Measurements from ENCODE around the gene MAST3. TPM values are rescaled to one million over a fixed set of nuclear protein-coding genes. Genes with fewer than 3 reads are reported as not detected.

The MAST3 gene
- total RNA-seq, 1 donor from 2014 or later: 4.6 TPM

- Histone ChIP-seq H3K27me3 (ENCODE audit: low read depth) (peaks cover 9% of the 10 kb centered on the region), H3K4me3 (no peak overlapping the region), H3K27ac (replicated peaks) (peak overlapping the region; percentile 91), H3K9me3 (replicated peaks) (no peaks in the 10 kb centered on the region), H3K36me3 (no peaks in the 10 kb centered on the region), H3K4me1 (peaks cover 15% of the 10 kb centered on the region)
- no peak for TF ChIP-seq CTCF (IDR thresholded peaks at IDR 0.05; ENCODE audit: borderline replicate concordance)
- intact Hi-C loops (cut with micrococcal nuclease): no loop called here
- DNase-seq: peak; percentile 45
Observed at GRCh38 chr19:18057557-18057956, 40.0 kb upstream of the MAST3 start.

- Histone ChIP-seq H3K27ac (replicated peaks) (peak overlapping the region; percentile 91), H3K9me3 (replicated peaks) (no peaks in the 10 kb centered on the region), H3K4me3 (peak overlapping the region; percentile 51), H3K4me1 (peaks cover 15% of the 10 kb centered on the region), H3K36me3 (no peaks in the 10 kb centered on the region), H3K27me3 (ENCODE audit: low read depth) (peaks cover 17% of the 10 kb centered on the region)
- peak; percentile 94 for TF ChIP-seq CTCF (IDR thresholded peaks at IDR 0.05; ENCODE audit: borderline replicate concordance)
- DNase-seq: peak; percentile 82
- intact Hi-C loops (cut with micrococcal nuclease): loop anchor here (2.0 kb wide), 1 partner anchor 52 kb away; no protein-coding TSS in a partner anchor
Observed at GRCh38 chr19:18058208-18059009, 39.2 kb upstream of the MAST3 start.

GRCh38 chr19:18059297-18059696, 38.3 kb upstream of the MAST3 start:
- Histone ChIP-seq H3K27ac (replicated peaks) (no peak overlapping the region), H3K4me3 (no peak overlapping the region), H3K4me1 (peaks cover 15% of the 10 kb centered on the region), H3K9me3 (replicated peaks) (no peaks in the 10 kb centered on the region), H3K27me3 (ENCODE audit: low read depth) (peaks cover 23% of the 10 kb centered on the region), H3K36me3 (no peaks in the 10 kb centered on the region)
- TF ChIP-seq CTCF (IDR thresholded peaks at IDR 0.05; ENCODE audit: borderline replicate concordance): no peak
- intact Hi-C loops (cut with micrococcal nuclease): loop anchor here (2.0 kb wide), 1 partner anchor 52 kb away; no protein-coding TSS in a partner anchor
- DNase-seq: no peak

- H3K4me1 ChIP-seq: peaks cover 15% of the 10 kb centered on the region
- no peaks in the 10 kb centered on the region for H3K36me3 ChIP-seq
- H3K9me3 ChIP-seq (replicated peaks): no peaks in the 10 kb centered on the region
- DNase-seq: no peak
- H3K27ac ChIP-seq (replicated peaks): no peak overlapping the region
- peaks cover 23% of the 10 kb centered on the region for H3K27me3 ChIP-seq (ENCODE audit: low read depth)
- no peak for TF ChIP-seq CTCF (IDR thresholded peaks at IDR 0.05; ENCODE audit: borderline replicate concordance)
- intact Hi-C loops (cut with micrococcal nuclease): loop anchor here (2.0 kb wide), 1 partner anchor 53 kb away; no protein-coding TSS in a partner anchor
- H3K4me3 ChIP-seq: no peak overlapping the region
Observed at GRCh38 chr19:18059902-18060301, 37.7 kb upstream of the MAST3 start.

GRCh38 chr19:18060472-18060871, 37.1 kb upstream of the MAST3 start:
- no peak for TF ChIP-seq CTCF (IDR thresholded peaks at IDR 0.05; ENCODE audit: borderline replicate concordance)
- H3K36me3 ChIP-seq: no peaks in the 10 kb centered on the region
- H3K27me3 ChIP-seq (ENCODE audit: low read depth): peaks cover 27% of the 10 kb centered on the region
- no peak for DNase-seq
- no peak overlapping the region for H3K4me3 ChIP-seq
- intact Hi-C loops (cut with micrococcal nuclease): no loop called here
- H3K9me3 ChIP-seq (replicated peaks): no peaks in the 10 kb centered on the region
- H3K27ac ChIP-seq (replicated peaks): no peak overlapping the region
- peaks cover 15% of the 10 kb centered on the region for H3K4me1 ChIP-seq

All from left ventricle myocardium inferior (tissue), 1 donor.